H1 (cell line): Measurements from ENCODE around the gene MOK.

Experiments used
- ASH2L ChIP-seq: fragments of 200-600, 300-600 bp; sonication (generic); IDR thresholded peaks from one replicate; pipeline ENCODE4 v1.7.1; 2017; ENCODE audit warnings: low read length
- ATF3 ChIP-seq: IDR thresholded peaks from 2 replicates; pipeline ENCODE4 v1.6.1; 2011; ENCODE audit warnings: low read depth, mild to moderate bottlenecking, low read length; ENCODE audit not compliant: insufficient read depth
- CREB1 ChIP-seq: IDR thresholded peaks from 2 replicates; pipeline ENCODE4 v1.6.1; 2012; ENCODE audit warnings: inconsistent platforms
- CTCF ChIP-seq, 3 experiments: IDR thresholded peaks; 1 replicate in 2 of 3; 2 replicates in 1 of 3; pipeline versions ENCODE4 v1.5.1 to v1.6.1; 2011; ENCODE audit warnings: low read length in 3 of 3, mild to moderate bottlenecking in 3 of 3, inconsistent platforms in 2 of 3, low read depth in 1 of 3, moderate library complexity in 1 of 3; ENCODE audit not compliant: insufficient read depth in 1 of 3; ENCODE audit errors: control extremely low read depth in 1 of 3
- HDAC6 ChIP-seq: IDR thresholded peaks from one replicate; pipeline ENCODE4 v1.7.1; 2012; ENCODE audit warnings: low read depth, mild to moderate bottlenecking, inconsistent platforms, low read length, moderate library complexity
- PHF8 ChIP-seq: fragments of 200-600 bp; sonication (generic); conservative IDR thresholded peaks from 2 replicates; pipeline ENCODE4 v1.7.1; 2012; ENCODE audit warnings: low read depth, mild to moderate bottlenecking, inconsistent platforms, low read length, moderate library complexity
- POLR2A ChIP-seq, 2 experiments: IDR thresholded peaks; 1 replicate in 1 of 2; 2 replicates in 1 of 2; pipeline ENCODE4 v1.6.1; 2011; ENCODE audit warnings: low read depth in 2 of 2, low read length in 2 of 2, mild to moderate bottlenecking in 2 of 2; ENCODE audit errors: control extremely low read depth in 1 of 2
- POLR2AphosphoS5 ChIP-seq: IDR thresholded peaks from 2 replicates; pipeline ENCODE4 v1.6.1; 2011; ENCODE audit warnings: low read depth, low read length
- RFX5 ChIP-seq: IDR thresholded peaks from 2 replicates; pipeline ENCODE4 v1.6.1; 2011; ENCODE audit warnings: low read depth, low read length, improper control_type of control experiment, borderline replicate concordance
- SIRT6 ChIP-seq: IDR thresholded peaks from one replicate; pipeline ENCODE4 v1.7.1; 2012; ENCODE audit warnings: low read length, inconsistent platforms
- TCF12 ChIP-seq: IDR thresholded peaks from 2 replicates; pipeline ENCODE4 v1.6.1; 2011; ENCODE audit warnings: low read depth, mild to moderate bottlenecking, low read length
- USF2 ChIP-seq: IDR thresholded peaks from 2 replicates; pipeline ENCODE4 v1.6.1; 2011; ENCODE audit warnings: low read length, improper control_type of control experiment

DNA sequence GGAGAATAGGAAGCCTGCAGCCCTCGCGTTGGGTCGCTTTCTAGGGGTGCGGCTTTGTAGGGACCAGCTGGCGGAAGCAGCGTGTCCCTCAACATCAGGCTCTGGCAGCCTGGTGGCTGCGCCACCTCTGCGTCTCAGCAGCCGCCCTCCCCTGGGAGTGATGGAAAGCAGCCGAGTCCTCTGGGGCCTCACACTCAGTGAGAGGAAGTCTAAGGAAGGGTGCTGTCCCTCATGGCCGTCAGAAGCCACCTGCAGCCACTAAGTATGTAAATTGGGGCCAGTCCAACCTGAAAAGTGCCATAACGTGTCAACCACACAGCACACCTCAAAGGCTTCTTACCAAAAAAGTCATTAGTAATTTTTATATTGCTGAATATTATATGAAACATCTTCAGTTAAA, 84.9 kb downstream of the MOK start:
- TF ChIP-seq POLR2AphosphoS5, result no peak
- no peak for TF ChIP-seq CTCF (IDR thresholded peaks at IDR 0.05; ENCODE audit: control extremely low read depth in 1 of 3, insufficient read depth in 1 of 3, low read depth in 1 of 3, low read length in 3 of 3)
- no peak for TF ChIP-seq PHF8
- no peak for TF ChIP-seq POLR2A (IDR thresholded peaks at IDR 0.05; ENCODE audit: control extremely low read depth in 1 of 2, low read depth in 2 of 2, low read length in 2 of 2)
- TF ChIP-seq TCF12, result no peak
- no peak for TF ChIP-seq ATF3
- TF ChIP-seq RFX5, result no peak
- no peak for TF ChIP-seq ASH2L
- no peak for TF ChIP-seq USF2
- no peak for TF ChIP-seq HDAC6
- no peak for TF ChIP-seq CREB1
- TF ChIP-seq SIRT6, result no peak
